ENCODE results near the gene SLC6A9.

The SLC6A9 gene

GRCh38 chr1:44029260-44029910 lies 1.9 kb downstream of the SLC6A9 start:
- H3K27me3 ChIP-seq (ENCODE audit: low read length) = no peaks in the 10 kb centered on the region
- no peaks in the 10 kb centered on the region for H3K9me3 ChIP-seq (ENCODE audit: insufficient read depth, low read length)
- H3K27ac ChIP-seq (ENCODE audit: low read depth, low read length) = peak overlapping the region; percentile 73
- peak overlapping the region; percentile 94 for H3K4me2 ChIP-seq (ENCODE audit: low read depth, low read length, poor library complexity, severe bottlenecking)
- H4K20me1 ChIP-seq (ENCODE audit: low read depth, low read length) = no peaks in the 10 kb centered on the region
- H3K9ac ChIP-seq (ENCODE audit: low read length) = peak overlapping the region; percentile 79
- TF ChIP-seq EZH2phosphoT487 (conservative IDR thresholded peaks at IDR 0.05; ENCODE audit: low read length) (no peak), CTCF (IDR thresholded peaks at IDR 0.05; ENCODE audit: insufficient read depth, low read length, poor library complexity, severe bottlenecking) (no peak)
- H3F3A ChIP-seq (ENCODE audit: insufficient read depth) = 0 out of 2 replicates have a peak, but pooled peaks cover 4% of the 10 kb centered on the region
- H3K9me2 ChIP-seq (replicated peaks; ENCODE audit: insufficient read depth, low read length) = no peaks in the 10 kb centered on the region
- no peaks in the 10 kb centered on the region for H3K36me3 ChIP-seq (ENCODE audit: low read length)
- H2AFZ ChIP-seq (ENCODE audit: low read depth, low read length, severe bottlenecking) = peak overlapping the region; percentile 75
- H3K79me2 ChIP-seq (ENCODE audit: insufficient read depth, low read length) = no peaks in the 10 kb centered on the region
- H3K4me3 ChIP-seq (ENCODE audit: insufficient read depth, low read length, poor library complexity, severe bottlenecking) = peak overlapping the region; percentile 73

- Histone ChIP-seq H3K9me3 (ENCODE audit: insufficient read depth, low read length) (no peaks in the 10 kb centered on the region), H3K36me3 (ENCODE audit: low read length) (no peaks in the 10 kb centered on the region), H3K27ac (ENCODE audit: low read depth, low read length) (no peak overlapping the region), H4K20me1 (ENCODE audit: low read depth, low read length) (no peaks in the 10 kb centered on the region), H3K27me3 (ENCODE audit: low read length) (no peaks in the 10 kb centered on the region), H3K79me2 (ENCODE audit: insufficient read depth, low read length) (no peaks in the 10 kb centered on the region), H3K9me2 (replicated peaks; ENCODE audit: insufficient read depth, low read length) (no peaks in the 10 kb centered on the region), H3F3A (ENCODE audit: insufficient read depth) (0 out of 2 replicates have a peak, but pooled peaks cover 1% of the 10 kb centered on the region), H2AFZ (ENCODE audit: low read depth, low read length, severe bottlenecking) (no peak overlapping the region), H3K4me2 (ENCODE audit: low read depth, low read length, poor library complexity, severe bottlenecking) (no peak overlapping the region), H3K4me3 (ENCODE audit: insufficient read depth, low read length, poor library complexity, severe bottlenecking) (no peak overlapping the region), H3K9ac (ENCODE audit: low read length) (no peak overlapping the region)
- TF ChIP-seq CTCF (IDR thresholded peaks at IDR 0.05; ENCODE audit: insufficient read depth, low read length, poor library complexity, severe bottlenecking) (no peak), EZH2phosphoT487 (conservative IDR thresholded peaks at IDR 0.05; ENCODE audit: low read length) (no peak)
Measured at GRCh38 chr1:44027320-44027719, 3.9 kb downstream of the SLC6A9 start.

GRCh38 chr1:44025816-44026215 lies 5.4 kb downstream of the SLC6A9 start:
- no peak overlapping the region for H3K27ac ChIP-seq (ENCODE audit: low read depth, low read length)
- no peaks in the 10 kb centered on the region for H3K79me2 ChIP-seq (ENCODE audit: insufficient read depth, low read length)
- no peak for TF ChIP-seq EZH2phosphoT487 (conservative IDR thresholded peaks at IDR 0.05; ENCODE audit: low read length)
- TF ChIP-seq CTCF (IDR thresholded peaks at IDR 0.05; ENCODE audit: insufficient read depth, low read length, poor library complexity, severe bottlenecking) = no peak
- H3K9me2 ChIP-seq (replicated peaks; ENCODE audit: insufficient read depth, low read length) = no peaks in the 10 kb centered on the region
- no peaks in the 10 kb centered on the region for H3F3A ChIP-seq (ENCODE audit: insufficient read depth)
- H3K4me3 ChIP-seq (ENCODE audit: insufficient read depth, low read length, poor library complexity, severe bottlenecking) = no peak overlapping the region
- H3K27me3 ChIP-seq (ENCODE audit: low read length) = no peaks in the 10 kb centered on the region
- no peaks in the 10 kb centered on the region for H3K9me3 ChIP-seq (ENCODE audit: insufficient read depth, low read length)
- peak overlapping the region; percentile 27 for H2AFZ ChIP-seq (ENCODE audit: low read depth, low read length, severe bottlenecking)
- peak overlapping the region; percentile 9; the same call in 1 of the 2 replicates for H3K9ac ChIP-seq (ENCODE audit: low read length)
- no peaks in the 10 kb centered on the region for H3K36me3 ChIP-seq (ENCODE audit: low read length)
- H3K4me2 ChIP-seq (ENCODE audit: low read depth, low read length, poor library complexity, severe bottlenecking) = peak overlapping the region; percentile 32
- no peaks in the 10 kb centered on the region for H4K20me1 ChIP-seq (ENCODE audit: low read depth, low read length)

Measured in SU-DHL-6 (cell line).